Activated CD4-positive, alpha-beta memory T cell treated with anti-CD3 and anti-CD28 coated beads, Interleukin-2, amount 10 ng/mL, durations not matched to agents 7 days and 5 days (primary cell): ENCODE measurements around the gene APPBP2. TPM values are rescaled to one million over a fixed set of nuclear protein-coding genes. Genes with fewer than 3 reads are reported as not detected.
"Not testable (repeated sequence)": the region's sequence is repeated elsewhere in the genome, so short reads cannot be mapped to it uniquely, and the experiment has no call there.

Experiments used
- CTCF ChIA-PET: fragments of 350-600 bp; sonication (Branson Sonifier 250); formaldehyde crosslinking; loops from one replicate; lab custom pipeline; 2021; ENCODE audit warnings: antibody characterized with exemption, inconsistent platforms; lab: Charles Lee
- POLR2A ChIA-PET: fragments of 350-600 bp; sonication (Branson Sonifier 250); formaldehyde crosslinking; loops from one replicate; lab custom pipeline; 2021; ENCODE audit warnings: antibody characterized with exemption; lab: Charles Lee
- DNase-seq: peaks from one replicate; pipeline ENCODE4 v3.0.0-alpha.2; 2020
- H3K27ac Mint-ChIP-seq: one replicate; pipeline ENCODE4 v1.8.0; 2021; ENCODE audit warnings: mild to moderate bottlenecking, mixed read lengths
- H3K27me3 Mint-ChIP-seq: one replicate; pipeline ENCODE4 v1.8.0; 2021; ENCODE audit warnings: mixed read lengths
- H3K36me3 Mint-ChIP-seq: one replicate; pipeline ENCODE4 v1.8.0; 2021; ENCODE audit warnings: low read depth, mixed read lengths
- H3K4me1 Mint-ChIP-seq: one replicate; pipeline ENCODE4 v1.8.0; 2021; ENCODE audit warnings: mixed read lengths
- H3K4me3 Mint-ChIP-seq: one replicate; pipeline ENCODE4 v1.8.0; 2021; ENCODE audit warnings: mild to moderate bottlenecking, mixed read lengths
- H3K9me3 Mint-ChIP-seq: one replicate; pipeline ENCODE4 v1.8.0; 2021; ENCODE audit warnings: mixed read lengths
- total RNA-seq, 2 experiments: library from RNA; stranded (reverse); gene quantifications; one replicate each; pipeline ENCODE4 v1.2.3, GENCODE V29; 2021

Gene APPBP2
- total RNA-seq, 2 experiments from 2014 or later, result 34.9 to 36.0 TPM

- POLR2A ChIA-PET, H3K27me3 Mint-ChIP-seq, H3K9me3 Mint-ChIP-seq, H3K4me1 Mint-ChIP-seq, H3K36me3 Mint-ChIP-seq, DNase-seq, H3K27ac Mint-ChIP-seq, H3K4me3 Mint-ChIP-seq: not testable (repeated sequence)
- CTCF ChIA-PET, result interaction anchor here (1.4 kb wide), 1 partner anchor 189 kb away, joined by 4 read pairs; no protein-coding TSS in a partner anchor
These were observed 106.2 kb downstream of the APPBP2 start for GRCh38 chr17:60419875-60420274.

GRCh38 chr17:60419003-60419402 lies 107.0 kb downstream of the APPBP2 start:
- H3K27ac Mint-ChIP-seq, H3K36me3 Mint-ChIP-seq, H3K4me1 Mint-ChIP-seq, POLR2A ChIA-PET, DNase-seq, H3K4me3 Mint-ChIP-seq, H3K9me3 Mint-ChIP-seq, H3K27me3 Mint-ChIP-seq: not testable (repeated sequence)
- CTCF ChIA-PET, result interaction anchor here (1.4 kb wide), 1 partner anchor 188 kb away, joined by 4 read pairs; no protein-coding TSS in a partner anchor

GRCh38 chr17:60416368-60416925 lies 109.6 kb downstream of the APPBP2 start:
- H3K4me1 Mint-ChIP-seq, result peaks cover 6% of the 10 kb centered on the region
- ChIA-PET CTCF (no interaction called here), POLR2A (no interaction called here)
- DNase-seq, result no peak
- no peak overlapping the region for H3K4me3 Mint-ChIP-seq
- no peaks in the 10 kb centered on the region for H3K9me3 Mint-ChIP-seq
- H3K27ac Mint-ChIP-seq, result no peak overlapping the region
- H3K27me3 Mint-ChIP-seq, result peaks cover 2% of the 10 kb centered on the region
- H3K36me3 Mint-ChIP-seq, result no peaks in the 10 kb centered on the region

DNA sequence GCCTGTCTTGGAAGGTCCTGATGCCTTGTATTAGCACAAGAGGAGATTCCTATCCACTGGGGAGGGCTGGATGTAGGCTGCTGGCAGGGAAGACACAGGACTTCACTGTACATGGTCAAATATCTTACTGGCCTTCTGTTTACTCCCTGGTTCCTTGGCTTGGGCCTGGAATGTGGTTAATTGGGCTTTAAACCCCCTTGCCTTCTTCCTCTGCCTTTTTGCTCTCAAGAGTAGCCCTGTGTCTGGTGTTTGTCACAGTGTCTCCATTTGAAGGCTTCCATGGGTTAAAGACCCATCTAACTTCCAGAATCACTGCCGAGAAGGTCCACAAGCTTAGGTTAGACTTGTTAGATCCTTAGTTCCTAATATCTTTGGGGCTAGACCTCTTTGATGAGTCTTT lies 110.9 kb downstream of the APPBP2 start:
- no peak overlapping the region for H3K27ac Mint-ChIP-seq
- H3K27me3 Mint-ChIP-seq, result peaks cover 2% of the 10 kb centered on the region
- no peak overlapping the region for H3K4me3 Mint-ChIP-seq

GRCh38 chr17:60412701-60413100 lies 113.3 kb downstream of the APPBP2 start:
- H3K36me3 Mint-ChIP-seq, result no peaks in the 10 kb centered on the region
- H3K9me3 Mint-ChIP-seq, result no peaks in the 10 kb centered on the region
- H3K4me1 Mint-ChIP-seq, result no peaks in the 10 kb centered on the region
- POLR2A ChIA-PET, result no interaction called here
- peaks cover 5% of the 10 kb centered on the region for H3K27me3 Mint-ChIP-seq
- H3K27ac Mint-ChIP-seq, result no peak overlapping the region
- CTCF ChIA-PET, result interaction anchor here (1.2 kb wide), 1 partner anchor 178 kb away, joined by 4 read pairs; no protein-coding TSS in a partner anchor
- no peak overlapping the region for H3K4me3 Mint-ChIP-seq
- no peak for DNase-seq

More for the DNA sequence above, 110.9 kb downstream of the APPBP2 start:
- ChIA-PET POLR2A (no interaction called here), CTCF (interaction anchor here (1.1 kb wide), 1 partner anchor 272 kb away, joined by 4 read pairs; no protein-coding TSS in a partner anchor)
- DNase-seq, result no peak
- Mint-ChIP-seq H3K9me3 (no peaks in the 10 kb centered on the region), H3K4me1 (no peaks in the 10 kb centered on the region), H3K36me3 (no peaks in the 10 kb centered on the region)

DNA sequence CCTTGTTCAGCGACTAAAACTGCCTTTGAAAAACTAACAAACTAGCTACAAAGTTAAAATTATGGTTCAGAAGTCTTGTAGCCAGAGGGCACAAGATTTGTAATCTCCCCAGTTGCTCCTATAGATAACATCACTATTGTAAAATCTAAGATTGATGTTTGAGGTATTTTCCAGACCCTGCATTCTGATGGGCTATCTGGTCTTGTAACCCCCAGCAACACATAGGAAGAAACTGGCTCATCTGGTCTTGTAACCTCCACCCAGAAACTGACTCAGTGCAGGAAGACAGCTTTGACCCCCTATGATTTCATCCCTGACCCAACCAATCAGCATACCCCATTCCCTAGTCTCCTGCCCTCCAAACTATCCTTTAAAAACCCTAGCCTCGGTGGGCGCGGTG lies 116.0 kb downstream of the APPBP2 start:
- ChIA-PET POLR2A (no interaction called here), CTCF (interaction anchor here (1.4 kb wide), 1 partner anchor 12 kb away, joined by 3 read pairs; the partner anchor contains the start of gene CHCT1)
- Mint-ChIP-seq H3K36me3 (no peaks in the 10 kb centered on the region), H3K4me1 (no peaks in the 10 kb centered on the region), H3K27me3 (peaks cover 13% of the 10 kb centered on the region), H3K4me3 (no peak overlapping the region), H3K9me3 (no peaks in the 10 kb centered on the region), H3K27ac (no peak overlapping the region)
- no peak for DNase-seq

DNA sequence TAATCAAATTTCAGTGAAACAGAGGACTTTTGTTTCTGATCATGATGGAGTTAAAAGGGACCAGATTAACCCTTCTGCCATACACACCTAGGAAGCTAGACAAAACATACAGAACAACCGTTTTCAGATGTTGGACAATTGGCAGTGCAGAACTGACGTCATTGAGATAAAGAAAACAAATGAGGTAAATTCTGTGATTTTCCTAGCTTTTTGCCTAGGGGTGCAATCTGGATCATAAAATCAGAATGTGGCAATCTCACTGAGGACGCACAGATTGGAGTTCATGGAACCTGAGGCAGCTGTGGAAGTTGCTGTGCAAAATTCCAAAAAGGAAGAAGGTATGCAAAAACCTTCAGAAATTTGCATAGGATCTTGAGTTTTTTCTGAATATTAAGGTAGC lies 119.2 kb downstream of the APPBP2 start:
- Mint-ChIP-seq H3K27ac (no peak overlapping the region), H3K36me3 (no peaks in the 10 kb centered on the region), H3K9me3 (no peaks in the 10 kb centered on the region), H3K4me3 (no peak overlapping the region), H3K4me1 (no peaks in the 10 kb centered on the region), H3K27me3 (peaks cover 13% of the 10 kb centered on the region)
- no peak for DNase-seq
- ChIA-PET CTCF (no interaction called here), POLR2A (interaction anchor here (1.0 kb wide), 1 partner anchor 9 kb away, joined by 5 read pairs; no protein-coding TSS in a partner anchor)

DNA sequence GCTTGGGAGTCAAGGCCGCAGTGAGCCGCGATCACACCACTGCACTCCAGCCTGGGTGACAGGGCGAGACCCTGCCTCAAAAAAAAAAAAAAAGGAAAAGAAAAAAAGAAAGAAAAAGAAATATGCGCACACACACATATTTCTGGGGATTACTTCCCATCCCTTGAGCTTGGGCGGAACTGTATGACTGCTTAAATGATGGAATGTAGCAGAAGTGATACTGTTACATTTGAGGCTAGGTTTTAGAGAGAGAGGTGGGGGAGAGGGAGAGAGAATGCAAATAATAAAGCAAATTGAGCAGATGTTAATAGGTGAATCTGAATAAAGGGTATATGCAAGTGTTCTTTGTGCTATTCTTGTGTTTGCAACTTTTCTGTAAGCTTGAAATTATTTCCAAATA lies 122.1 kb downstream of the APPBP2 start:
- H3K27me3 Mint-ChIP-seq, result peaks cover 12% of the 10 kb centered on the region
- ChIA-PET CTCF (no interaction called here), POLR2A (interaction anchor here (1.3 kb wide), 1 partner anchor 12 kb away, joined by 7 read pairs; the partner anchor contains the start of gene USP32)
- peaks cover 6% of the 10 kb centered on the region for H3K4me1 Mint-ChIP-seq
- DNase-seq, result no peak
- H3K36me3 Mint-ChIP-seq, result no peaks in the 10 kb centered on the region
- no peak overlapping the region for H3K4me3 Mint-ChIP-seq
- no peak overlapping the region for H3K27ac Mint-ChIP-seq
- H3K9me3 Mint-ChIP-seq, result no peaks in the 10 kb centered on the region

DNA sequence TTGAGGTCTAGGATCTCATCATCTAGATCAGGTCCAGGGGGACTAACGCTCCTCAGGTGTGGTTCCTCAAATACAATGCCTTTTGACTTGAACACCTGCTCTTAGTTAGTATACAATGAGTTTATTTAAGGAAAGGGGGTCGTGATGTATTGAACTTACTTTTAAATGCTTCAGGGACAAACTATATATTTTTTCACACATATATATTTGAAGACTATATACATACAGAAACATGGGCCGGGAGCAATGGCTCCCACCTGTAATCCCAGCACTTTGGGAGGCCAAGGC lies 122.6 kb downstream of the APPBP2 start:
- H3K9me3 Mint-ChIP-seq, result no peaks in the 10 kb centered on the region
- no peak overlapping the region for H3K4me3 Mint-ChIP-seq
- no peak for DNase-seq
- no peaks in the 10 kb centered on the region for H3K36me3 Mint-ChIP-seq
- ChIA-PET CTCF (no interaction called here), POLR2A (interaction anchor here (1.3 kb wide), 1 partner anchor 11 kb away, joined by 7 read pairs; the partner anchor contains the start of gene USP32)
- H3K27ac Mint-ChIP-seq, result no peak overlapping the region
- H3K4me1 Mint-ChIP-seq, result peaks cover 9% of the 10 kb centered on the region
- H3K27me3 Mint-ChIP-seq, result peaks cover 10% of the 10 kb centered on the region

DNA sequence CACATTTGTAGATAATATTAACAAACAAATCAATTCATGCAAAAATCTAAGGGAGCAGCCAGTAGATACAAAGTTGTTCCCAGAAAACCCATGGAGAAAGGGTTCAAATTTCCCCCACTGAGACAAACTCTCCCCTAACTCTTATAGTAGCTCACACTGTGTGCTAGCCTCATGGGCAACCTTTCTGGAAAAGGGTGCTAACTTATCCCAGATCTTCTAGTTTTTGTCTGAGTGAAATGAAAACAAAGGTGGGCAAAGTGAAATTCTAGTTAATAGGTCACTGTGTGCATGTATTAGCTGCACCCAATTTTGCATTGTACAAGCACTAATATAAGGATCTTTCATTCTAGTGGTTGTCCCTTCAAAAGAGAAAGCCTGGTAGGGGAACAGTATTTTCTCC lies 124.2 kb downstream of the APPBP2 start:
- Mint-ChIP-seq H3K27me3 (peaks cover 4% of the 10 kb centered on the region), H3K36me3 (no peaks in the 10 kb centered on the region), H3K4me1 (peaks cover 18% of the 10 kb centered on the region), H3K9me3 (no peaks in the 10 kb centered on the region), H3K27ac (no peak overlapping the region), H3K4me3 (no peak overlapping the region)
- CTCF ChIA-PET, result no interaction called here
- no peak for DNase-seq
- POLR2A ChIA-PET, result interaction anchor here (0.6 kb wide), 1 partner anchor 500 kb away, joined by 3 read pairs; no protein-coding TSS in a partner anchor

- H3K4me3 Mint-ChIP-seq, result no peak overlapping the region
- peaks cover 2% of the 10 kb centered on the region for H3K27me3 Mint-ChIP-seq
- no peaks in the 10 kb centered on the region for H3K9me3 Mint-ChIP-seq
- ChIA-PET POLR2A (interaction anchor here (0.9 kb wide), 1 partner anchor 8 kb away, joined by 5 read pairs; no protein-coding TSS in a partner anchor), CTCF (interaction anchor here (1.2 to 1.7 kb wide), 2 partner anchors 10 to 257 kb away, joined by 4 to 6 read pairs; no protein-coding TSS in a partner anchor)
- peaks cover 30% of the 10 kb centered on the region for H3K4me1 Mint-ChIP-seq
- peak overlapping the region; percentile 66 for H3K27ac Mint-ChIP-seq
- H3K36me3 Mint-ChIP-seq, result no peaks in the 10 kb centered on the region
- no peak for DNase-seq
These were observed 127.6 kb downstream of the APPBP2 start for GRCh38 chr17:60398227-60398959.

GRCh38 chr17:60396412-60396811 lies 129.6 kb downstream of the APPBP2 start:
- Mint-ChIP-seq H3K36me3 (no peaks in the 10 kb centered on the region), H3K4me3 (no peak overlapping the region), H3K27me3 (peaks cover 2% of the 10 kb centered on the region), H3K27ac (no peak overlapping the region), H3K9me3 (no peaks in the 10 kb centered on the region), H3K4me1 (peaks cover 39% of the 10 kb centered on the region)
- POLR2A ChIA-PET, result no interaction called here
- CTCF ChIA-PET, result no interaction called here
- no peak for DNase-seq

GRCh38 chr17:60395508-60396065 lies 130.5 kb downstream of the APPBP2 start:
- Mint-ChIP-seq H3K27ac (no peak overlapping the region), H3K36me3 (no peaks in the 10 kb centered on the region), H3K4me1 (peaks cover 45% of the 10 kb centered on the region), H3K27me3 (peaks cover 2% of the 10 kb centered on the region), H3K4me3 (no peak overlapping the region), H3K9me3 (no peaks in the 10 kb centered on the region)
- ChIA-PET POLR2A (no interaction called here), CTCF (interaction anchor here (0.6 to 0.7 kb wide), 2 partner anchors 25 to 132 kb away, joined by 3 read pairs; no protein-coding TSS in a partner anchor)
- DNase-seq, result no peak
